Esophagus muscularis mucosa (tissue), 4 donors: ENCODE data around the gene GREB1. TPM values are rescaled to one million over a fixed set of nuclear protein-coding genes. Genes with fewer than 3 reads are reported as not detected.

ENCODE experiments used
- DNase-seq: peaks from one replicate; pipeline ENCODE4 v3.0.0-alpha.2; 2017; ENCODE audit errors: extremely low spot score
- H3K27ac ChIP-seq, 4 donors: fragments of 200-600 bp; sonication (generic); replicated peaks in 1 of 4; 1 replicate in 3 of 4; 2 replicates in 1 of 4; pipeline ENCODE4 v1.5.1; 2016 to 2019; ENCODE audit warnings: mild to moderate bottlenecking in 1 of 4
- H3K27me3 ChIP-seq, 4 donors: fragments of 200-600 bp; sonication (generic); one replicate each; pipeline versions ENCODE4 v1.5.1 to v1.6.0; 2016 to 2019
- H3K36me3 ChIP-seq, 4 donors: fragments of 200-600 bp; sonication (generic); one replicate each; pipeline ENCODE4 v1.5.1; 2016 to 2019
- H3K4me1 ChIP-seq, 4 donors: fragments of 200-600 bp; sonication (generic); one replicate each; pipeline ENCODE4 v1.5.1; 2016 to 2019
- H3K4me3 ChIP-seq, 4 donors: fragments of 200-600 bp; sonication (generic); 1 replicate in 2 of 4; 2 replicates in 2 of 4; pipeline ENCODE4 v1.5.1; 2016 to 2019; ENCODE audit warnings: mild to moderate bottlenecking in 4 of 4, moderate library complexity in 1 of 4
- H3K9me3 ChIP-seq, 4 donors: fragments of 200-600 bp; sonication (generic); 1 replicate in 3 of 4; 2 replicates in 1 of 4; pipeline ENCODE4 v1.5.1; 2016 to 2019
- CTCF ChIP-seq, 3 experiments: fragments of 200-600 bp in 2 of 3; fragments of 450-650 bp in 1 of 3; sonication (generic) in 2 of 3; IDR thresholded peaks; one replicate each; pipeline ENCODE4 v1.5.1; 2017 to 2019; ENCODE audit warnings: antibody characterized with exemption in 3 of 3, mild to moderate bottlenecking in 2 of 3, moderate library complexity in 1 of 3
- EP300 ChIP-seq: sonication (generic); formaldehyde crosslinking; IDR thresholded peaks from one replicate; pipeline ENCODE4 v1.6.1; 2017; ENCODE audit warnings: antibody characterized with exemption
- POLR2A ChIP-seq: fragments of 450-650 bp; IDR thresholded peaks from one replicate; pipeline ENCODE4 v1.6.1; 2017; ENCODE audit warnings: antibody characterized with exemption, moderate library complexity, mild to moderate bottlenecking, low read depth
- POLR2AphosphoS5 ChIP-seq, 2 donors: sonication (generic); formaldehyde crosslinking; IDR thresholded peaks; one replicate each; pipeline ENCODE4 v1.6.1; 2017; ENCODE audit warnings: antibody characterized with exemption in 2 of 2
- WGBS: methylation state at CpG from one replicate; pipeline ENCODE4 v1.1.5; 2018; 5-methylcytosine and 5-hydroxymethylcytosine counted together
- intact Hi-C: fragments of 100-400 bp; cut with DNase I; formaldehyde crosslinking; loops from one replicate; pipeline ENCODE4 v1.15.1; 2023
- total RNA-seq, 4 donors: library from RNA; depleted of rRNA; stranded (reverse); fragments of >200 nt; gene quantifications; one replicate each; pipeline versions ENCODE4 v1.1.0 to v1.2.1, GENCODE V29; 2016

The GREB1 gene
- total RNA-seq, 4 donors from 2014 or later = 3.7 to 11.0 (median 7.7) TPM

- Histone ChIP-seq H3K4me3 (no peak overlapping the region), H3K4me1 (no peaks in the 10 kb centered on the region), H3K36me3 (no peaks in the 10 kb centered on the region), H3K27ac (no peak overlapping the region), H3K9me3 (no peaks in the 10 kb centered on the region), H3K27me3 (no peaks in the 10 kb centered on the region)
- no peak for TF ChIP-seq POLR2A
- TF ChIP-seq CTCF (IDR thresholded peaks at IDR 0.05) = no peak
- no peak for TF ChIP-seq EP300
- TF ChIP-seq POLR2AphosphoS5 (IDR thresholded peaks at IDR 0.05) = no peak
- 91% methylated on average over 5 of the region's 5 CpGs for WGBS
- no peak for DNase-seq
- intact Hi-C loops = no loop called here
These were observed 20.5 kb upstream of the GREB1 start for GRCh38 chr2:11513319-11513718.

DNA sequence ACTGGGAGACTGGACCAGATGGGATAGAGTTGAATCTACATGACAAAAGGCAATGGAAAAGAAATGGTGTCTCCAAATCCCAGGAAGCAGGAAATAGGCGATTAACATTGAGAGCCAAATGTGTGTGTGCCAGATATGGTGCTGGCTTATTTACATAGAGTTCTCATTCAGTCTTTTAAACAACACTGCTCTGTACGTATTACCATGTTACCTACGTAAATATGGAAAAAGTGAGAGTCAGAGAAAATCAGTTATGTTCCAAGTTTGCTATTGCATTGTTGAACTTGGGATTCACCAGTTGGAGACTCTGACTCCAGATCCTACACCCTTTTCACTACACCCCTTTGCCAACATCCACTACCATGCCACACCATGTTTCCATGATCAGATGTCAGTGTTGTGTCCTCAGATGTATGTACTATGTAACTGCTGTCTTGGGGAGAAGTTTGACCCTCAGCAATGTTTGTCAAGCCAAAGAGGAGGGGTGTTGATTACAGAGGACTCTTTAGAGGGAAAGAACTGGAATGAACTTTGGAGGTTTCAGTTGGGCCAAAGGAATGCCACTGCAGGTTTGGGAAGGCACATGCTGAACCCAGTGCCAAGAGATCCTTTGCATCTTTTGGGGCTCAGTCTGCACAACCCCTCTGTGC, 19.6 kb upstream of the GREB1 start:
- no peaks in the 10 kb centered on the region for H3K9me3 ChIP-seq
- no peak for TF ChIP-seq CTCF (IDR thresholded peaks at IDR 0.05)
- TF ChIP-seq EP300 = no peak
- TF ChIP-seq POLR2A = no peak
- no peak for TF ChIP-seq POLR2AphosphoS5 (IDR thresholded peaks at IDR 0.05)
- no peak overlapping the region for H3K27ac ChIP-seq
- no peaks in the 10 kb centered on the region for H3K4me1 ChIP-seq
- no peak for DNase-seq
- no peak overlapping the region for H3K4me3 ChIP-seq
- intact Hi-C loops = no loop called here
- H3K36me3 ChIP-seq = no peaks in the 10 kb centered on the region
- H3K27me3 ChIP-seq = no peaks in the 10 kb centered on the region
- WGBS = 78% methylated on average over 3 of the region's 3 CpGs

GRCh38 chr2:11514904-11515303, 18.9 kb upstream of the GREB1 start:
- intact Hi-C loops = no loop called here
- no peak for DNase-seq
- H3K36me3 ChIP-seq = no peaks in the 10 kb centered on the region
- H3K9me3 ChIP-seq = peaks cover 0 to 2% (median 0%) of the 10 kb centered on the region in 4 donors
- WGBS = 88% methylated on average over 6 of the region's 6 CpGs
- no peak overlapping the region for H3K4me3 ChIP-seq
- TF ChIP-seq POLR2AphosphoS5 (IDR thresholded peaks at IDR 0.05) (no peak), POLR2A (no peak), CTCF (IDR thresholded peaks at IDR 0.05) (no peak), EP300 (no peak)
- no peaks in the 10 kb centered on the region for H3K4me1 ChIP-seq
- H3K27me3 ChIP-seq = no peaks in the 10 kb centered on the region
- no peak overlapping the region for H3K27ac ChIP-seq

DNA sequence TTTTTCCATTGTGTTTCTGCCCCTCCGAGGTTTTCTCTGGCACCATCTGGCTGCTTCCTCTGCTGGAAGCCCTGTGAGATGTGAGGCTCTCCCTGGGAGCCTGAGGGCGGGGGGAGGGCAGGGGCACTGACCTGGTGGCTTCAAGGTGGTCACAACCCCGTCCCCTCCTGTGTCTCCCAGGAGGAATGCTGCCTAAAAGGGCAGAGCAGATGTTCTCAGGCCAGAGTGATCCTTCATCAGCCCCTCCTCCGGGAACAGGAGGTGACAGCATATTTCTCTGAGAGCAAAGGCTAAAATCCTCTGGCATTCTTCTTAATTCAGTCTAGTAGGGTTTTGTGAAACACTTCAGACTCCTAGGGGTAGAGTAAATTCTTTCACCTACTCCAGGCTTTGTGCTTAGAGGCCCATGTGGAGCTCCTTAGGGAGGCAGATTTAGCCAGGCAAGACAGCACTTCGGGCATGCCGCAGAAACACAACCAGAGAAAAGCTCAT, 18.3 kb upstream of the GREB1 start:
- Histone ChIP-seq H3K4me1 (no peaks in the 10 kb centered on the region), H3K36me3 (no peaks in the 10 kb centered on the region)
- WGBS = 47% methylated on average over 5 of the region's 6 CpGs

More for the DNA sequence above, 18.3 kb upstream of the GREB1 start:
- TF ChIP-seq POLR2A (no peak), CTCF (IDR thresholded peaks at IDR 0.05) (no peak), EP300 (no peak), POLR2AphosphoS5 (IDR thresholded peaks at IDR 0.05) (no peak)
- Histone ChIP-seq H3K9me3 (peaks cover 0 to 6% (median 0%) of the 10 kb centered on the region in 4 donors), H3K27me3 (no peaks in the 10 kb centered on the region), H3K27ac (peak overlapping the region in 2 of 4 donors; percentile 20 to 50), H3K4me3 (no peak overlapping the region)
- no peak for DNase-seq
- intact Hi-C loops = no loop called here
